Ovary (tissue), 3 donors: ENCODE measurements around the gene ADARB2.

Source experiments
- CTCF ChIP-seq, 3 donors: fragments of 450-650 bp in 2 of 3; fragments of 200-600 bp in 1 of 3; IDR thresholded peaks; one replicate each; pipeline versions ENCODE4 v1.5.1 to v1.8.0; 2016 to 2022; ENCODE audit warnings: antibody characterized with exemption in 3 of 3, mild to moderate bottlenecking in 1 of 3
- EP300 ChIP-seq: sonication (generic); formaldehyde crosslinking; IDR thresholded peaks from one replicate; pipeline ENCODE4 v1.6.1; 2017; ENCODE audit warnings: antibody characterized with exemption
- POLR2A ChIP-seq: fragments of 450-650 bp; IDR thresholded peaks from one replicate; pipeline ENCODE4 v1.6.1; 2017; ENCODE audit warnings: antibody characterized with exemption, mild to moderate bottlenecking, moderate library complexity
- donor health status: DM: no; HTN: no; CAD: no.

GRCh38 chr10:1200866-1201807 lies 536.2 kb downstream of the ADARB2 start:
- no peak for TF ChIP-seq CTCF (IDR thresholded peaks at IDR 0.05)
- no peak for TF ChIP-seq POLR2A
- TF ChIP-seq EP300: no peak
